AG09309 (cell line): ENCODE measurements around the gene DBP.

ENCODE experiments used
- DNase-seq: peaks from one replicate; pipeline ENCODE4 v3.0.0-alpha.2; 2010; ENCODE audit warnings: low read depth
- H3K4me3 ChIP-seq: 2 replicates; pipeline ENCODE4 v1.5.1; 2011; ENCODE audit warnings: mild to moderate bottlenecking, low read depth, low read length, moderate library complexity; ENCODE audit not compliant: control insufficient read depth
- TF ChIP-seq, protein P1 (sequence below): IDR thresholded peaks from 2 replicates; pipeline ENCODE4 v1.5.1; 2011; ENCODE audit warnings: mild to moderate bottlenecking, low read depth, low read length, inconsistent platforms; ENCODE audit not compliant: insufficient read depth, control insufficient read depth; ENCODE audit errors: missing control alignments

Gene DBP

GRCh38 chr19:48678201-48678600 lies 41.0 kb upstream of the DBP start:
- TF ChIP-seq, protein P1, sequence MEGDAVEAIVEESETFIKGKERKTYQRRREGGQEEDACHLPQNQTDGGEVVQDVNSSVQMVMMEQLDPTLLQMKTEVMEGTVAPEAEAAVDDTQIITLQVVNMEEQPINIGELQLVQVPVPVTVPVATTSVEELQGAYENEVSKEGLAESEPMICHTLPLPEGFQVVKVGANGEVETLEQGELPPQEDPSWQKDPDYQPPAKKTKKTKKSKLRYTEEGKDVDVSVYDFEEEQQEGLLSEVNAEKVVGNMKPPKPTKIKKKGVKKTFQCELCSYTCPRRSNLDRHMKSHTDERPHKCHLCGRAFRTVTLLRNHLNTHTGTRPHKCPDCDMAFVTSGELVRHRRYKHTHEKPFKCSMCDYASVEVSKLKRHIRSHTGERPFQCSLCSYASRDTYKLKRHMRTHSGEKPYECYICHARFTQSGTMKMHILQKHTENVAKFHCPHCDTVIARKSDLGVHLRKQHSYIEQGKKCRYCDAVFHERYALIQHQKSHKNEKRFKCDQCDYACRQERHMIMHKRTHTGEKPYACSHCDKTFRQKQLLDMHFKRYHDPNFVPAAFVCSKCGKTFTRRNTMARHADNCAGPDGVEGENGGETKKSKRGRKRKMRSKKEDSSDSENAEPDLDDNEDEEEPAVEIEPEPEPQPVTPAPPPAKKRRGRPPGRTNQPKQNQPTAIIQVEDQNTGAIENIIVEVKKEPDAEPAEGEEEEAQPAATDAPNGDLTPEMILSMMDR: no peak
- no peak for DNase-seq
- no peak overlapping the region for H3K4me3 ChIP-seq

DNA sequence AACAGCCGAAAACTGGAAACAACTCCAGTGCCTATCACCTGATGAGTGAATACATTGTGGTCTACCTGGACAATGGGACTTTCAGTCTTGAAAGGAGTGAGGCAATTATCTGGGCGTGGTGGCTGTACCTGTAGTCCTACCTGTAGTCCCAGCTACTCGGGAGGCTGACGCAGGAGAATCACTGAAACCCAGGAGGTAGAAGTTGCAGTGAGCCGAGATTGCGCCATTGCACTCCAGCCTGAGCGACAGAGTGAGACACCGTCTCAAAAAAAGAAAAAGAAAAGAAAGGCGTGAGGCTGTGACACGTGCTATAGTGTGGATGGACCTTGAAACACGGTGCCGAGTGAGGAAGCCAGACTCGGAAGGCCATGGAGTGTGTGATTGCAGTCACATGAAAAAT lies 39.7 kb upstream of the DBP start:
- no peak for DNase-seq
- H3K4me3 ChIP-seq: no peak overlapping the region
- TF ChIP-seq, protein P1: no peak

- no peak for DNase-seq
- TF ChIP-seq, protein P1: no peak
- no peak overlapping the region for H3K4me3 ChIP-seq
These were observed 39.3 kb upstream of the DBP start for GRCh38 chr19:48676487-48676886.

GRCh38 chr19:48674921-48675824 lies 38.0 kb upstream of the DBP start:
- no peak for DNase-seq
- no peak overlapping the region for H3K4me3 ChIP-seq
- TF ChIP-seq, protein P1: peak; percentile 88

GRCh38 chr19:48674216-48674809 lies 37.1 kb upstream of the DBP start:
- H3K4me3 ChIP-seq: no peak overlapping the region
- DNase-seq: no peak
- TF ChIP-seq, protein P1: no peak

- DNase-seq: no peak
- H3K4me3 ChIP-seq: no peak overlapping the region
- TF ChIP-seq, protein P1: no peak
These were observed 36.4 kb upstream of the DBP start for GRCh38 chr19:48673436-48674100.
